ENCODE data around the gene GDPGP1.
"Not testable (repeated sequence)": the region's sequence is repeated elsewhere in the genome, so short reads cannot be mapped to it uniquely, and the experiment has no call there.

Gene GDPGP1

DNA sequence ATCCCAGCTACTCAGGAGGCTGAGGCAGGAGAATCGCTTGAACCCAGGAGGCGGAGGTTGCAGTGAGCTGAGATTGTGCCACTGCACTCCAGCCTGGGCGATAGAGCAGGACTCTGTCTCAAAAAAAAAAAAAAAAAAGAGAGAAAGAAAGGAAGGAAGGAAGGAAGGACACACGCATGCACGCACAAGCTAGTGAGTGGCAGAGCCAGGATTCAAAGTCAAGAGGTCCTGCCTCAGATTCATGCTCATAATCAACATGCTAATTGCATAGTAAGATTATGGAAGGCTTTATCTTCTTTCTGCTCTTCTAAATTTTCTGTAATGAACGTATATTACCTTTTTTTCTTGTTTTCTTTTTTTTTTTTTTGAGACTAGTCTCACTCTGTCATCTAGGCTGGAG, 26.7 kb downstream of the GDPGP1 start:
- not testable (repeated sequence) for DNase-seq (ENCODE audit: low read depth, low spot score)

GRCh38 chr15:90261811-90262210, 27.8 kb downstream of the GDPGP1 start:
- DNase-seq (ENCODE audit: low read depth, low spot score): no peak

DNA sequence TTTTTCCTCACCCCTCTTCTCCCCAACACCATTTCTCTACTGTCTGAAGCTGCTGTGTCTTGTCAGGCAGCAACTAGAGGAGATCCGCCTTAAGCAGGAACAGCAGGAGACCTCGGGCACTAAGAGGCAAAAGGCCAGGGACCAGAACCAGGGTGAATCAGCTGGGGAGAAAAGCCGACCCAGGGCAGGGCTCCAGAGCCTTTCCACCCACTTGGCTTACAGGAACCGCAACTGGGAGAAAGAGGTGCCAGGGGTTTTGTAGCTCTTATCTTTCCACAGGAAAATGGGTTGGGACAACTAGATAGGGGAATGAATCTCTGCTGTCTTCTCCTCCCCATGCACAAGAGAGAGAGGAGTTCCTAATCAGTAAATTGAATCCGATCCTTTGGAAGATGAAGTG, 28.4 kb downstream of the GDPGP1 start:
- DNase-seq (ENCODE audit: low read depth, low spot score): no peak

DNA sequence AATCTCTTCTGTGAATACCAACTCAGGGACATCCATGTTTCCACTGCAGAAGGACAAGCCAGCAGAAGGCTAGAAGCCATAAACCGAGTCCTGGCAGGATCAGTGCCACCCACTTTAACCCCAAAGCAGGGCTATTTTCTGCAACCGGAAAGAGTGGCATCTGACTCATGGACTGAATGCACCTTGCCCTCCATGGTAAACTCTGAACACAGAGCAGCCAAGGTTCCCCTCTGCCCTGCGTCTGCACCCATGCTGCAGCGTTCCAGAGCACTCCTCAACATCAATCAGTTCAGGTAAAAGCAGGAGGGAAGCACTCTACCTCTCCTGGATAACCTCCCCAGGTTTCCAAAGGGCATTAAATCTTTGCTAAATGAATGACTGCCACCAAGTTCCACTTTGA, 30.7 kb downstream of the GDPGP1 start:
- no peak for DNase-seq (ENCODE audit: low read depth, low spot score)

DNA sequence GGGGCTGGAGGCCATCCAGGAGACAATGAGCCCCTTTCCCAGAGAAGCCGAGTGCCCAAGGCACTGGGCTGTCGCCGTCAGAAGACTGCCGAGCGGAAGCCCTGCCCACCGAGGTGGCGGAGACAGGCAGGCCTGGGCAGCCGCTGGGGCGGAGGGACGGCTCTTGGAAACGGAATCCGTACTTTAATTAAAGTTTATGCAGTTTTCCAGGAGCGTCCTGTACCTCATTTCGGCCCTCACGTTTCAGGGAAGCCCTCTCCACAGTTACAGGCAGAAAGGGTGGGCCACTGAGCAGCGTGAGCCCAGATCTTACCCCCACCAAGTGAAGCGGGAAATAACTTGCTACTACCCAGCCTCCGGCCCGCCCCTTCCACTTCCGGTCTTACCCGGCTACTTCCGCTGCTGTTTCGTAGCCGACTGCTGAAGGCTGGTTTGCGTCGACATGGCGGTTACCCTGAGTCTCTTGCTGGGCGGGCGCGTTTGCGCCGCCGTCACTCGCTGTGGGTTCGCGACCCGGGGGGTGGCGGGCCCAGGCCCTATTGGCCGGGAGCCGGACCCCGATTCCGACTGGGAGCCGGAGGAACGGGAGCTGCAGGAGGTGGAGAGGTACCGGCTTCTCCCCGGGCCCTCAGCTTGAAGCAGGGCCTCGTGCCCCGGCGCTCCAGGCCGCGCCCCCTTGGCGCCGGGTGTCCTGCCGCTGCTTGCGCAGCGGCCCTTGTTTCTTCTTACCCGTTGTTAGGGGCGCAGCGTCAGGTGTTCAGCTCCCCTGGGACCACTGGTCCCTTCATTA, 31.5 kb downstream of the GDPGP1 start, which contains the start of gene NGRN:
Gene NGRN (plus strand): TSS at position 402 of the 790 bp plus-strand sequence. CDS start 41 bp downstream, at position 443.
- DNase-seq (ENCODE audit: low read depth, low spot score): peak; percentile 78

- no peak for DNase-seq (ENCODE audit: low read depth, low spot score)
Observed at GRCh38 chr15:90266061-90266431, 32.0 kb downstream of the GDPGP1 start.

DNA sequence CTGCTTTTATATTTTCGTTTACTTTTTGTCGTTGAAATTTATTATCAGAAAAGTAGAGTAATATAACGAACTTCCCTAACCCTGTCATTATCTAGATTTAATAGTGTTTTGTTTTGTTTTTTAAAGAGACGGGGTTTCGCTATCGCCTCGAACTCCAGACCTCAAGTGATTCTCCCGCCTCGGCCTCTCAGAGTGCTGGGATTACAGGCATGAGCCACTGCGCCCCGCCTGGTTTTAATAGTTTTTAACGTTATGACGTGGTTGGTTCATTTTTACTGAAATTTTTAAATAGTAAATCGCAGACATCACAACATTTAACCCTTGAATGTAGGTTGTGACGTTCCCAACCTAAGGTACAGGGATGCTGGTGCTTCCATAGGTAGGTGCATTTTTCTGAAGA, 32.5 kb downstream of the GDPGP1 start:
- no peak for DNase-seq (ENCODE audit: low read depth, low spot score)

GRCh38 chr15:90268415-90268814, 34.4 kb downstream of the GDPGP1 start:
- DNase-seq (ENCODE audit: low read depth, low spot score): no peak

DNA sequence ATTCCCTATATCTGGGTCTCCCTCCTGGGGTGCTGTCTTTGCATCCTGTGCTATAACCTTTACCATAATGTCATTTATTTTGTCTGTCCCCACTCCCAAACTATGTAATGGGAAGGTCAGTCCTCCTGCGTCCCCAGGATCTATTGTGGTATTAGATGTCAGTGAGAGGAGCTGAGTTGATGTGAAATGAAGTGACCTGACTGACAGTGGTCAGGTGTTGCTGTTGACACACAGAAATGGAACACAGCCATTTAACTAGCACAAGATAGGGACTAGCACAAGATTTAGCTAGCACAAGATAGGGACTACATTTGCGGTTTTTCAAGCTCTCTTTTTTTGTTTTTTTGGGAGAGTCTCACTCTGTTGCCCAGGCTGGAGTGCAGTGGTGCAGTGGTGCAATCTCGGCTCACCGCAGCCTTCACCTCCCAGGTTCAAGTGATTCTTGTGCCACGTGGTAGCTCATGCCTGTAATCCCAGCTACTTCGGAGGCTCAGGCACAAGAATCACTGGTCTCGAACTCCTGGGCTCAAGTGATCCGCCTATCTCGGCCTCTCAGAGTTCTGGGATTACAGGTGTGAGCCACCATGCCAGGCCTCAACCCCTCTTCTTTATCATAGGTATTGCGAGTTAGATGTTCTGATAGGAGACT, 36.6 kb downstream of the GDPGP1 start:
- no peak for DNase-seq (ENCODE audit: low read depth, low spot score)

- no peak for DNase-seq (ENCODE audit: low read depth, low spot score)
Observed at GRCh38 chr15:90271459-90272166, 37.6 kb downstream of the GDPGP1 start.

- not testable (repeated sequence) for DNase-seq (ENCODE audit: low read depth, low spot score)
Observed at GRCh38 chr15:90278467-90278866, 44.5 kb downstream of the GDPGP1 start.

DNA sequence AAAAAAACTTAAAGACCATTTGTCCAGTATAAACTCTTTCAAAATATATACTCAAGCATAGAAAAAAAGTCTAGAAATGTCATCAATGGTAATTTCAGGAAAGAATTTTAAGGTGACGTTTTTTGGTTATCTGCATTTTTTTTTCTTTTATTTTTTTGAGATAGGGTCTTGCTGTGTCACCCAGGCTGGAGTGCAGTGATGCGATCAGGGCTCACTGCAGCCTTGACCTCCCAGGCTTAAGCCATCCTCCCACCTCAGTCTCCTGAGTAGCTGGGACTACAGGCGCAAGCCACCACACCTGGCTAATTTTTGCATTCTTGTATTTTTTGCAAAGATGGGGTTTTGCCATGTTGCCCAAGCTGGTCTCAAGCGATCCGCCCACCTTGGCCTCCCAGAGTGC, 46.7 kb downstream of the GDPGP1 start:
- not testable (repeated sequence) for DNase-seq (ENCODE audit: low read depth, low spot score)

GRCh38 chr15:90281637-90282036, 47.6 kb downstream of the GDPGP1 start:
- DNase-seq (ENCODE audit: low read depth, low spot score): not testable (repeated sequence)

GRCh38 chr15:90286678-90287077, 52.7 kb downstream of the GDPGP1 start:
- DNase-seq (ENCODE audit: low read depth, low spot score): no peak

GRCh38 chr15:90287101-90287500, 53.1 kb downstream of the GDPGP1 start:
- DNase-seq (ENCODE audit: low read depth, low spot score): no peak

GRCh38 chr15:90287946-90288345, 53.9 kb downstream of the GDPGP1 start:
- DNase-seq (ENCODE audit: low read depth, low spot score): no peak

DNA sequence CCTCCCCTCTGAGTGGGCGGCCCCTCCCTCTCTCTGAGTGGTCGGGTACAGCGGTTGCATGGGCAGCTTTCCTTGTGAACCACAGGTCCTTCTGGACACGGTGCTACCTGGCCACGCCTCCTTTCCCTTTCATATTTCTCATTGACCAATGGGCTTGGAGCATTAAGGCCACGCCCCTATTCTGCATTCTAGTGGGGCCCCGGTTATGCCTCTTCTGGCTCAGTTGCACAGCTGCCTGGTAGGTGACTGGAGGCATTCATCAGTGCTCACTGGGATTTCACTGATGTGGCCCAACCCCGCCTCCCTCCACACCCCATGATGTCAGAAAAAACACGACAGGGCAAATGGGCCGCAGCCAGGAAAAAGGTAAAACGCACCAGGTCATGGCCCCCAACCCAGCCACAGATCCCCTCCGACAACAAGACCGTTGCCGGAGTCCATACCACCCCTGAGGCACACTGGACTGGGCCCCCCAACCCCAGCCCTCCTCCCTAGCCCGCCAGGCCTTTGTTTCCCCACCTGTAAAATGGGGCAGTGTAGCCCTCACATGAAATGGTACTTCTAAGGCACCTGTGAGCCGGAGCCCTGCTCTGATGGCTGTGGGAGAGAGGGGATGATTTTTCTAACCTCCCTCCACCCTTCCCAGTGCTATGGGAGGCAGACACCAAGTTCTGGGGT, 57.8 kb downstream of the GDPGP1 start:
- no peak for DNase-seq (ENCODE audit: low read depth, low spot score)

DNA sequence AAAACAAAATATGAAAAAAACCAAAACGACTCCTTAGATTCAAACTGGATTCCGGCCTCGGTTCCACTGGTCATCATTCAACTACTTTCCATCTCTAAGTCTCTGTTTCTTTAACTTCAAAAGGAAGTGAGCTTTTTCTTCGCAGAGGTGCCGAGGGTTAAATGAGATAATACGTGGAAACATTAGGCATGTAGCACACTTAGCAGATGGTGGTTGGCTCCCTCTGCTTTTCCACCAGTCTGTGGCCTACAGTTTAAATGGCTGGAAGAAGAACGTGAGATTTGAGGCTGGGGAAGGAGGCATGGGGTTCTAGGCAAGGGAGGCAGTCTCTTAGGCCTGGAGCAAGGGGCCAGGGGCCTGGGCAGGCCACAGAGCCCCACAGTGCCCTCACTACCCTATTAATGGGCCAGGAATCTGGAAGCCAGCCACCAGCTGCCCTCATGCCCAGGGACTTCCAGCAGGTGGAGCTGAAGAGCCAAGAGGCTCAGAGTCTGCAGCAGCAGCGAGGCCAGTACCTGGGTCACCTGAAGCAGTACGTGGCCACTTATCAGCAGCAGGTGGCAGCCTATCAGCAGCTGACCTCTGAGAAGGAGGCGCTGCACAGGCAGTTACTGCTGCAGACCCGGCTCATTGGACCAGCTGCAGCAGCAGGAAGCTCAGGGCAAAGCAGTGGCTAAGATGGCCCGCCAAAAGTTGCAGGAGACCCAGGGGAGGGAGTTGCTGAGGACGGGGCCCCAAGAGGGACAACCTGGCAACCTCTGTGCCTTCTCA, 59.2 kb downstream of the GDPGP1 start:
- DNase-seq (ENCODE audit: low read depth, low spot score): peak; percentile 91

- no peak for DNase-seq (ENCODE audit: low read depth, low spot score)
Observed at GRCh38 chr15:90294159-90294558, 60.1 kb downstream of the GDPGP1 start.

- no peak for DNase-seq (ENCODE audit: low read depth, low spot score)
Observed at GRCh38 chr15:90294601-90295269, 60.7 kb downstream of the GDPGP1 start.

- DNase-seq (ENCODE audit: low read depth, low spot score): no peak
Observed at GRCh38 chr15:90295270-90295648, 61.2 kb downstream of the GDPGP1 start.
